Breast epithelium (tissue), 4 donors: Measurements from ENCODE around the gene ENTPD2. TPM values are rescaled to one million over a fixed set of nuclear protein-coding genes. Genes with fewer than 3 reads are reported as not detected.

ENCODE experiments used
- DNase-seq, 2 donors: peaks; one replicate each; pipeline ENCODE4 v3.0.0-alpha.2; 2019; ENCODE audit warnings: low spot score in 2 of 2
- H3K27ac ChIP-seq, 2 donors: fragments of 200-600 bp; sonication (generic) in 1 of 2; one replicate each; pipeline ENCODE4 v1.5.1; 2016 to 2019; ENCODE audit warnings: mild to moderate bottlenecking in 1 of 2
- H3K27me3 ChIP-seq, 2 donors: fragments of 200-600 bp; sonication (generic) in 1 of 2; one replicate each; pipeline versions ENCODE4 v1.5.1 to v1.6.0; 2017 to 2019; ENCODE audit warnings: control low read depth in 1 of 2, mild to moderate bottlenecking in 1 of 2
- H3K36me3 ChIP-seq: fragments of 200-600 bp; one replicate; pipeline ENCODE4 v1.5.1; 2019
- H3K4me1 ChIP-seq, 2 donors: fragments of 200-600 bp; sonication (generic); one replicate each; pipeline ENCODE4 v1.5.1; 2016 to 2019; ENCODE audit warnings: control low read depth in 1 of 2
- H3K4me3 ChIP-seq, 3 donors: fragments of 200-600 bp; sonication (generic); 1 replicate in 2 of 3; 2 replicates in 1 of 3; pipeline ENCODE4 v1.5.1; 2016 to 2019; ENCODE audit warnings: mild to moderate bottlenecking in 3 of 3, moderate library complexity in 2 of 3
- H3K9me3 ChIP-seq, 2 donors: fragments of 200-600 bp; sonication (generic) in 1 of 2; one replicate each; pipeline ENCODE4 v1.5.1; 2016 to 2019; ENCODE audit warnings: control low read depth in 1 of 2
- CTCF ChIP-seq, 3 donors: fragments of 450-650 bp; IDR thresholded peaks; one replicate each; pipeline ENCODE4 v1.5.1; 2016 to 2017; ENCODE audit warnings: antibody characterized with exemption in 3 of 3, mild to moderate bottlenecking in 3 of 3, moderate library complexity in 3 of 3
- POLR2A ChIP-seq: fragments of 450-650 bp; IDR thresholded peaks from one replicate; pipeline ENCODE4 v1.6.1; 2016; ENCODE audit warnings: antibody characterized with exemption, mild to moderate bottlenecking, moderate library complexity
- POLR2AphosphoS5 ChIP-seq, 3 donors: sonication (generic); formaldehyde crosslinking; IDR thresholded peaks; one replicate each; pipeline ENCODE4 v1.6.1; 2017; ENCODE audit warnings: antibody characterized with exemption in 3 of 3
- intact Hi-C: fragments of 100-400 bp; cut with DNase I; formaldehyde crosslinking; loops from one replicate; pipeline ENCODE4 v1.15.1; 2023; ENCODE audit warnings: low total_unique reads
- total RNA-seq, 3 donors: library from RNA; depleted of rRNA; stranded (reverse); fragments of >200 nt; gene quantifications; one replicate each; pipeline ENCODE4 v1.1.0, GENCODE V29; 2016

ENTPD2 gene
- total RNA-seq, 3 donors from 2014 or later: 0.16 to 6.7 (median 3.6) TPM

- H3K4me1 ChIP-seq: peaks cover 12 to 27% of the 10 kb centered on the region in 2 donors
- intact Hi-C loops: no loop called here
- H3K9me3 ChIP-seq: no peaks in the 10 kb centered on the region
- H3K27me3 ChIP-seq: no peaks in the 10 kb centered on the region
- H3K27ac ChIP-seq: peak overlapping the region; percentile 41 to 69
- peak in 1 of 2 donors; percentile 79 for DNase-seq
- no peaks in the 10 kb centered on the region for H3K36me3 ChIP-seq
- peak overlapping the region in 2 of 3 donors; percentile 2 to 9 for H3K4me3 ChIP-seq
- no peak for TF ChIP-seq POLR2AphosphoS5 (IDR thresholded peaks at IDR 0.05)
- TF ChIP-seq CTCF (IDR thresholded peaks at IDR 0.05): peak in 1 of 3 donors; percentile 15
Measured at GRCh38 chr9:137025517-137025966, 28.3 kb downstream of the ENTPD2 start.

- Histone ChIP-seq H3K9me3 (no peaks in the 10 kb centered on the region), H3K27ac (peak overlapping the region in 1 of 2 donors; percentile 32), H3K36me3 (no peaks in the 10 kb centered on the region), H3K4me3 (no peak overlapping the region), H3K4me1 (peaks cover 10 to 21% of the 10 kb centered on the region in 2 donors), H3K27me3 (no peaks in the 10 kb centered on the region)
- TF ChIP-seq POLR2AphosphoS5 (IDR thresholded peaks at IDR 0.05) (no peak), POLR2A (no peak), CTCF (IDR thresholded peaks at IDR 0.05) (no peak)
- intact Hi-C loops: no loop called here
- DNase-seq: no peak
Measured at GRCh38 chr9:137023583-137023991, 30.3 kb downstream of the ENTPD2 start.

GRCh38 chr9:137023157-137023556 is 30.7 kb downstream of the ENTPD2 start:
- no peaks in the 10 kb centered on the region for H3K27me3 ChIP-seq
- no peaks in the 10 kb centered on the region for H3K9me3 ChIP-seq
- TF ChIP-seq POLR2A (no peak), POLR2AphosphoS5 (IDR thresholded peaks at IDR 0.05) (no peak), CTCF (IDR thresholded peaks at IDR 0.05) (no peak)
- no peaks in the 10 kb centered on the region for H3K36me3 ChIP-seq
- no peak for DNase-seq
- intact Hi-C loops: no loop called here
- H3K4me1 ChIP-seq: peaks cover 7 to 21% of the 10 kb centered on the region in 2 donors
- H3K27ac ChIP-seq: peak overlapping the region in 1 of 2 donors; percentile 32
- H3K4me3 ChIP-seq: no peak overlapping the region

GRCh38 chr9:137022662-137023008 is 31.2 kb downstream of the ENTPD2 start:
- intact Hi-C loops: no loop called here
- Histone ChIP-seq H3K27me3 (no peaks in the 10 kb centered on the region), H3K36me3 (no peaks in the 10 kb centered on the region), H3K4me3 (no peak overlapping the region), H3K9me3 (no peaks in the 10 kb centered on the region), H3K27ac (peak overlapping the region in 1 of 2 donors; percentile 43), H3K4me1 (peaks cover 7 to 21% of the 10 kb centered on the region in 2 donors)
- DNase-seq: no peak
- TF ChIP-seq CTCF (IDR thresholded peaks at IDR 0.05) (no peak), POLR2A (no peak), POLR2AphosphoS5 (IDR thresholded peaks at IDR 0.05) (no peak)

DNA sequence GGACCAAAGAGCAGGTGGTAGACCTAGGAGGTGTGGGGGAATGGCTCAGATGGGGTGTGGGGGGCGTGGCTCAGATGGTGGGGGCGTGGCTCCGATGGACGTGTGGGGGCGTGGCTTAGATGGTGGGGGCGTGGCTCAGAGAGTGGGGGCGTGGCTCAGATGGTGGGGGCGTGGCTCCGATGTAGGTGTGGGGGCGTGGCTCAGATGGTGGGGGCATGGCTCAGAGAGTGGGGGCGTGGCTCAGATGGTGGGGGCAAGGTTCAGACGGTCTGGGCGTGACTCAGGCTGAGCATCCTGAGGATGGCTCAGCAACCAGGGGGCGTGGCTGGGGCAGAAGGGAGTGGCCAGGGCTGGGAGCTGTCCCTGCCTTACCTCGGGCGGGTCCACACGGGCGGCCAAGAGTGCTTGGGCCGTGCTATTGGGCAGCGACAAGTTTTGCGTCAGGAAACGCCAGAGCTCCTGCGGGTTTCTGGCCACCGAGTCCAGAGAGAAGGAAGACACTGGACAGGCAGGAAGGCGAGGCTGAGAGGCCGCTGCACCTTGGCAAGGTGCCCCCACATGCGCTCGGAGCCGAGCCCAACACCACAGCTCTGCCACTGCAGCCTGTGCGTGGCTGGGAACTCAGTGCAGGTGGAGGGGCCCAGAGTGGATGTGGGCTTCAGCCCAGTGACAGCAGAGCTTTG is 31.7 kb downstream of the ENTPD2 start:
- no peak overlapping the region for H3K4me3 ChIP-seq
- peaks cover 2 to 16% of the 10 kb centered on the region in 2 donors for H3K4me1 ChIP-seq
- no peaks in the 10 kb centered on the region for H3K9me3 ChIP-seq
- no peaks in the 10 kb centered on the region for H3K27me3 ChIP-seq
- intact Hi-C loops: no loop called here
- DNase-seq: peak in 1 of 2 donors; percentile 69
- H3K36me3 ChIP-seq: no peaks in the 10 kb centered on the region
- TF ChIP-seq POLR2AphosphoS5 (IDR thresholded peaks at IDR 0.05) (no peak), POLR2A (no peak), CTCF (IDR thresholded peaks at IDR 0.05) (no peak)
- H3K27ac ChIP-seq: peak overlapping the region in 1 of 2 donors; percentile 43
